SU-DHL-6 (cell line): ENCODE measurements around the gene CDCA3.
A peak's percentile ranks its signal among the peaks of the same experiment; 100 is the strongest.
"Not testable (repeated sequence)": the region's sequence is repeated elsewhere in the genome, so short reads cannot be mapped to it uniquely, and the experiment has no call there.

Experiments used
- H2AFZ ChIP-seq: fragments of 200-600 bp; sonication (generic); 2 replicates; pipeline ENCODE4 v1.6.1; 2014; ENCODE audit warnings: low read depth, mild to moderate bottlenecking, moderate library complexity, mixed read lengths, antibody characterized with exemption, low read length; ENCODE audit not compliant: severe bottlenecking
- H3F3A ChIP-seq: fragments of 200-600 bp; shearing (Covaris generic); 2 replicates; pipeline ENCODE4 v1.6.0; 2016; ENCODE audit warnings: antibody characterized with exemption, mild to moderate bottlenecking; ENCODE audit not compliant: insufficient read depth
- H3K27ac ChIP-seq: fragments of 200-600 bp; sonication (generic); 2 replicates; pipeline ENCODE4 v1.5.1; 2016; ENCODE audit warnings: low read depth, mild to moderate bottlenecking, low read length, moderate library complexity, mixed read lengths
- H3K27me3 ChIP-seq: fragments of 200-600 bp; sonication (generic), shearing (Covaris generic); 2 replicates; pipeline ENCODE4 v1.6.0; 2014; ENCODE audit warnings: mild to moderate bottlenecking, low read length
- H3K36me3 ChIP-seq: fragments of 200-600 bp; sonication (generic); 2 replicates; pipeline ENCODE4 v1.6.1; 2014; ENCODE audit warnings: mild to moderate bottlenecking, low read length, mixed read lengths
- H3K4me2 ChIP-seq: fragments of 300-600, 200-600 bp; shearing (Covaris generic), sonication (generic); 2 replicates; pipeline ENCODE4 v1.6.0; 2014; ENCODE audit warnings: low read length, low read depth, mild to moderate bottlenecking; ENCODE audit not compliant: poor library complexity, severe bottlenecking
- H3K4me3 ChIP-seq: fragments of 200-600 bp; sonication (generic); 2 replicates; pipeline ENCODE4 v1.5.1; 2014; ENCODE audit warnings: antibody characterized with exemption, low read length, mild to moderate bottlenecking, mixed read lengths; ENCODE audit not compliant: insufficient read depth, poor library complexity, severe bottlenecking
- H3K79me2 ChIP-seq: fragments of 200-600 bp; sonication (generic); 2 replicates; pipeline ENCODE4 v1.6.1; 2014; ENCODE audit warnings: mild to moderate bottlenecking, low read length, moderate library complexity; ENCODE audit not compliant: insufficient read depth
- H3K9ac ChIP-seq: fragments of 200-600 bp; sonication (generic); 2 replicates; pipeline ENCODE4 v1.7.0; 2014; ENCODE audit warnings: mild to moderate bottlenecking, low read length
- H3K9me2 ChIP-seq: fragments of 200-600 bp; sonication (generic); replicated peaks from 2 replicates; pipeline ENCODE4 v1.6.1; 2014; ENCODE audit warnings: low read length; ENCODE audit not compliant: insufficient read depth
- H3K9me3 ChIP-seq: fragments of 200-600 bp; sonication (generic); 2 replicates; pipeline ENCODE4 v1.6.1; 2014; ENCODE audit warnings: low read length, mixed read lengths; ENCODE audit not compliant: insufficient read depth
- H4K20me1 ChIP-seq: fragments of 200-600 bp; sonication (generic); 2 replicates; pipeline ENCODE4 v1.6.1; 2014; ENCODE audit warnings: low read depth, mild to moderate bottlenecking, antibody characterized with exemption, low read length, moderate library complexity, mixed read lengths
- EZH2phosphoT487 ChIP-seq: fragments of 200-600 bp; sonication (generic), shearing (Covaris generic); conservative IDR thresholded peaks from 2 replicates; pipeline ENCODE4 v1.6.1; 2018; ENCODE audit warnings: mild to moderate bottlenecking, antibody characterized with exemption, low read length, moderate library complexity, mixed read lengths
- TF ChIP-seq, protein P1 (sequence below): fragments of 200-600 bp; sonication (generic); IDR thresholded peaks from one replicate; pipeline ENCODE4 v1.5.1; 2017; ENCODE audit warnings: antibody characterized with exemption, mild to moderate bottlenecking, low read length, moderate library complexity; ENCODE audit not compliant: insufficient read depth, poor library complexity, severe bottlenecking

CDCA3 gene

DNA sequence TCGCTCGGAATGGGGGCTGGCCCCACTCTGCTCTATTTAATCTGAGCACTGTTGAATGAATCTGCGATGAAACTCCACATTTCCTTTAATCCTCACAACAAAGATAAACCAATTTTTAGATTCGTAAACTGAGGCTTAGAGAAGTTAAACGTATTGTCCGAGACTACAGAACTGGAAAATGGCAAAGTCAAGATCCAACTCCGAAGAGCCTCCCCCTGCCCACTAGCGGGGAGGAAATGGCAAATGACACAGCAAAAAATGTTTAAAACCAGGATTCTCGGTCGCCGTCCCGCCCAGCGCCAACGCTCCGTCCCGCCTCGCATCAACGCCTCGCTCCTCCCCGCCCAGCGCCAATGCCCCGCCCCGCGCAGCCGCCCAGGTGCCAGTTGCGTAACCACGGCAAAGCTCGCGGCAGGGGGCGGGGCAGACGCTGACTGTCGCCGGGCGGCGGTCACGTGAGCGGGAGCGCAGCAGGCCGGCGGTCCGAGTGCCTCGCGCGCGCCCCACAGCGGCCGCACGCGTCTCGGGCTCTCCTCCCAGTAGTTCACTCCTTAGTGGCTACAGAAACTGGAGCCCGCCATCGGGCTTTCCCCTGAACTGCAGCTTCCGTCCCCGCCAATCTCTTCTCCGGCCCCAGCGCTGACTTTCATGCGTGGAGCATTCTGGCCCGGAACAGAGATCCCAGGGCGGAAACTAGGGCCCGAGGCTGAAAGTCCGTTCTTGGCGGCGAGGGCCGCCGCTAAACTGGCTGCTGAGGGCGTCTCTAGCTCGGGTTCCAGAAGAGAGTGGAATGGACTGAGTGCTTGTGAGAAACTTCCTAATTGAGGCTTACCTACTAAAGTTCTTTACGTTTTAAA lies 39.9 kb upstream of the CDCA3 start:
- H3F3A ChIP-seq = peaks cover 12% of the 10 kb centered on the region
- no peaks in the 10 kb centered on the region for H3K79me2 ChIP-seq
- peak overlapping the region; percentile 78 for H3K27ac ChIP-seq
- no peaks in the 10 kb centered on the region for H3K27me3 ChIP-seq
- H4K20me1 ChIP-seq = no peaks in the 10 kb centered on the region
- H3K9me2 ChIP-seq = no peaks in the 10 kb centered on the region
- H3K36me3 ChIP-seq = no peaks in the 10 kb centered on the region
- TF ChIP-seq EZH2phosphoT487 = no peak
- TF ChIP-seq, protein P1, sequence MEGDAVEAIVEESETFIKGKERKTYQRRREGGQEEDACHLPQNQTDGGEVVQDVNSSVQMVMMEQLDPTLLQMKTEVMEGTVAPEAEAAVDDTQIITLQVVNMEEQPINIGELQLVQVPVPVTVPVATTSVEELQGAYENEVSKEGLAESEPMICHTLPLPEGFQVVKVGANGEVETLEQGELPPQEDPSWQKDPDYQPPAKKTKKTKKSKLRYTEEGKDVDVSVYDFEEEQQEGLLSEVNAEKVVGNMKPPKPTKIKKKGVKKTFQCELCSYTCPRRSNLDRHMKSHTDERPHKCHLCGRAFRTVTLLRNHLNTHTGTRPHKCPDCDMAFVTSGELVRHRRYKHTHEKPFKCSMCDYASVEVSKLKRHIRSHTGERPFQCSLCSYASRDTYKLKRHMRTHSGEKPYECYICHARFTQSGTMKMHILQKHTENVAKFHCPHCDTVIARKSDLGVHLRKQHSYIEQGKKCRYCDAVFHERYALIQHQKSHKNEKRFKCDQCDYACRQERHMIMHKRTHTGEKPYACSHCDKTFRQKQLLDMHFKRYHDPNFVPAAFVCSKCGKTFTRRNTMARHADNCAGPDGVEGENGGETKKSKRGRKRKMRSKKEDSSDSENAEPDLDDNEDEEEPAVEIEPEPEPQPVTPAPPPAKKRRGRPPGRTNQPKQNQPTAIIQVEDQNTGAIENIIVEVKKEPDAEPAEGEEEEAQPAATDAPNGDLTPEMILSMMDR = peak; percentile 83
- peak overlapping the region; percentile 56 for H3K4me3 ChIP-seq
- H3K9me3 ChIP-seq = no peaks in the 10 kb centered on the region
- H3K4me2 ChIP-seq = peak overlapping the region; percentile 92
- H3K9ac ChIP-seq = peak overlapping the region; percentile 74
- peak overlapping the region; percentile 94 for H2AFZ ChIP-seq

DNA sequence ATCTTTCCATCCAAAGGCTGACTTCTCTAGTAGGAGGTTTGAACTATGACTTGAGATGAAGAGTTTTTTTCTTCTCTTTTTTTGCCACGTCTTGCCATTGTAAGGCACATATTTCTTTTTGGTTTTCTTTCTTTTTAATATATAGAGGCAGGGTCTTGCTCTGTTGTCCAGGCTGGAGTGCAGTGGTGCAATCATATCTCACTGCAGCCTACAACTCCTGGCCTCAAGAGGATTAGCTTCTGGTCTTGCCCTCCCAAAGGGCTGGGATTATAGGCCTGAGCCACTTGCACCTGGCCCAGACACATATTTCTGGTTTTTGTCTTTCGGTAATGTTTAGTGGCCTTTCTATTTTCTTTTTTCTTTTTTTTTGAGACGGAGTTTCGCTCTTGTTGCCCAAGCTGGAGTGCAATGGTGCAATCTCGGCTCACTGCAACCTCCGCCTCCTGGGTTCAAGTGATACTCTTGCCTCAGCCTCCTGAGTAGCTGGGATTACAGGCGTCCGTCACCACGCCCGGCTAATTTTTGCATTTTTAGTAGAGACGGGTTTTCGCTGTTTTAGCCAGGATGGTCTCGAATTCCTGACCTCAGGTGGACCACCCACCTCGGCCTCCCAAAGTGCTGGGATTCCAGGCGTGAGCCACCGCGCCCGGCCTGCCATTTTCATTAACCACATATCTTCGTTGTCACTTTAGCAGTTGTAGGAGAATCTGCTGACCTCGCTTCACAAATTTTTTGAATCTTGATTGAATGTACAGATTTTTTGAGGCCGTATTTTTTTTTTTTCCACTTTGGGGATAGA lies 38.9 kb upstream of the CDCA3 start:
- H3K9me3 ChIP-seq, H3K79me2 ChIP-seq, H3K9me2 ChIP-seq, H3K36me3 ChIP-seq, H3K27me3 ChIP-seq, H4K20me1 ChIP-seq: not testable (repeated sequence)
- Histone ChIP-seq H3K4me3 (peak overlapping the region; percentile 53), H2AFZ (peak overlapping the region; percentile 77), H3F3A (peaks cover 12% of the 10 kb centered on the region), H3K4me2 (peak overlapping the region; percentile 92), H3K27ac (peak overlapping the region; percentile 78), H3K9ac (peak overlapping the region; percentile 67)

DNA sequence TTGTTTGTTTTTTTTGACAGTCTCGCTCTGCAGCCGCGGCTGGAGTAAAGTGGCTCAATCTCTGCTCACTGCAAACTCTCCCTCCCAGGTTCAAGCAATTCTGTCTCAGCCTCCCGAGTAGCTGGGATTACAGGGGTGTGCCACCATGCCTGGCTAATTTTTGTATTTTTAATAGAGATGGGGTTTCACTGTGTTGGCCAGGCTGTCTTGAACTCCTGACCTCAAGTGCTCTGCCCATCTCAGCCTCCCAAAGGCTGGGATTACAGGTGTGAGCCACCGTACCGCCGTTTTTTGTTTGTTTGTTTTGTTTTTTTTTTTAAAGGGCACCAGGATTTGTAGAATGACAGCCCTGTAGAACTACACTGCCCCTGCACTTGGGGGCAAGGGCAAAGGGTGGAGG lies 37.7 kb upstream of the CDCA3 start:
- H3K36me3 ChIP-seq, H4K20me1 ChIP-seq, H3K27me3 ChIP-seq: not testable (repeated sequence)

DNA sequence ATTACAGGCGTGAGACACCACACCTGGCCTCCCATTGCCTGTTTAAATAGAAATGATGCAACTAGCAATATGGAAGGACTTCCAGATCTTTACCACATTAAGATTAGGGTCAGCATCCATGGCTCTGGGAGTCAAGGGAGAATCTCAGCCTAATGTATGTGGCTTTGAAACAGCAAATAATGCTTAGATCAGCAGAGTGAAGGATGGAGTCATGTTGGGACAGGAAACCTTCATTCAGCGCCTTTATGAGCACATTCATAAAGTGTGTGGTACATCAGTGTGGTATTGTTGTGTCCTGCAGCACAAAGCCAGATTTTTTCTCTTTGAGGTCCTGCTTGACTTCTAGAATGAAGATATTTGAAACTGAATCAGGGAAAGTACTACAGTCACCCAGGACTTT lies 37.3 kb upstream of the CDCA3 start:
- no peak overlapping the region for H3K9ac ChIP-seq
- H3K4me3 ChIP-seq = no peak overlapping the region
- H3K27ac ChIP-seq = no peak overlapping the region
- no peaks in the 10 kb centered on the region for H4K20me1 ChIP-seq
- TF ChIP-seq, protein P1 = no peak
- no peak for TF ChIP-seq EZH2phosphoT487
- H3F3A ChIP-seq = peaks cover 12% of the 10 kb centered on the region
- no peaks in the 10 kb centered on the region for H3K9me2 ChIP-seq
- no peak overlapping the region for H2AFZ ChIP-seq
- H3K4me2 ChIP-seq = no peak overlapping the region
- H3K36me3 ChIP-seq = no peaks in the 10 kb centered on the region
- no peaks in the 10 kb centered on the region for H3K27me3 ChIP-seq
- H3K9me3 ChIP-seq = no peaks in the 10 kb centered on the region
- H3K79me2 ChIP-seq = no peaks in the 10 kb centered on the region

More for the DNA sequence above, 37.7 kb upstream of the CDCA3 start:
- H3K9me2 ChIP-seq, H3K4me2 ChIP-seq, H3K27ac ChIP-seq, H3K79me2 ChIP-seq, H3K4me3 ChIP-seq, H2AFZ ChIP-seq, H3K9ac ChIP-seq, H3K9me3 ChIP-seq: not testable (repeated sequence)
- H3F3A ChIP-seq = peaks cover 12% of the 10 kb centered on the region
